CD4-positive, CD25-positive, alpha-beta regulatory T cell (primary cell): ENCODE measurements around the gene MCHR1. TPM values are rescaled to one million over a fixed set of nuclear protein-coding genes. Genes with fewer than 3 reads are reported as not detected.
"Not testable (repeated sequence)": the region's sequence is repeated elsewhere in the genome, so short reads cannot be mapped to it uniquely, and the experiment has no call there.

Experiments
- ATAC-seq, 2 donors: fragments of 150-1000 bp; cut with Tn5 transposase; one replicate each; pipeline ENCODE4 v1.10.0; 2021; ENCODE audit warnings: low read depth in 2 of 2, moderate number of reproducible peaks in 2 of 2, moderate library complexity in 1 of 2
- DNase-seq, 3 donors: peaks; one replicate each; pipeline versions ENCODE4 v3.0.0 to v3.0.0-alpha.2; 2012 to 2022; ENCODE audit warnings: mixed read lengths in 1 of 3
- H3K27ac ChIP-seq: one replicate; pipeline ENCODE4 v1.7.0; 2013; ENCODE audit warnings: mild to moderate bottlenecking, low read length; ENCODE audit not compliant: insufficient read depth, poor library complexity, severe bottlenecking
- H3K27me3 ChIP-seq: one replicate; pipeline ENCODE4 v1.7.0; 2013; ENCODE audit warnings: low read length; ENCODE audit not compliant: control insufficient read depth, insufficient read depth
- H3K36me3 ChIP-seq: one replicate; pipeline ENCODE4 v1.7.0; 2013; ENCODE audit warnings: mild to moderate bottlenecking, low read length, moderate library complexity; ENCODE audit not compliant: control insufficient read depth, insufficient read depth
- H3K4me1 ChIP-seq: 2 replicates; pipeline ENCODE4 v1.7.0; 2013; ENCODE audit warnings: mild to moderate bottlenecking, low read length; ENCODE audit not compliant: insufficient read depth, control insufficient read depth, poor library complexity, severe bottlenecking
- H3K4me3 ChIP-seq: one replicate; pipeline ENCODE4 v1.7.0; 2013; ENCODE audit warnings: low read depth, mild to moderate bottlenecking, low read length, moderate library complexity
- H3K9me3 ChIP-seq, 2 experiments: 1 replicate in 1 of 2; 2 replicates in 1 of 2; pipeline ENCODE4 v1.7.0; 2013; ENCODE audit warnings: low read length in 2 of 2, mild to moderate bottlenecking in 1 of 2, moderate library complexity in 1 of 2; ENCODE audit not compliant: control insufficient read depth in 2 of 2
- H3K27ac Mint-ChIP-seq, 3 donors: one replicate each; pipeline ENCODE4 v1.8.0; 2020 to 2022; ENCODE audit warnings: mild to moderate bottlenecking in 3 of 3, mixed read lengths in 3 of 3, moderate library complexity in 2 of 3
- H3K27me3 Mint-ChIP-seq: one replicate; pipeline ENCODE4 v1.8.0; 2022; ENCODE audit warnings: mild to moderate bottlenecking, mixed read lengths
- H3K36me3 Mint-ChIP-seq: one replicate; pipeline ENCODE4 v1.8.0; 2020; ENCODE audit warnings: mixed read lengths
- H3K4me1 Mint-ChIP-seq, 4 donors: one replicate each; pipeline ENCODE4 v1.8.0; 2020 to 2022; ENCODE audit warnings: mixed read lengths in 4 of 4, mild to moderate bottlenecking in 1 of 4
- H3K4me3 Mint-ChIP-seq, 4 donors: one replicate each; pipeline ENCODE4 v1.8.0; 2020 to 2022; ENCODE audit warnings: mild to moderate bottlenecking in 4 of 4, mixed read lengths in 4 of 4, moderate library complexity in 3 of 4
- H3K9me3 Mint-ChIP-seq, 7 donors: one replicate each; pipeline ENCODE4 v1.8.0; 2020 to 2022; ENCODE audit warnings: mixed read lengths in 7 of 7, mild to moderate bottlenecking in 3 of 7, moderate library complexity in 2 of 7
- polyA plus RNA-seq, 4 donors: library from polyadenylated mRNA; unstranded; fragments of 300-500 nt; fragmentation: Illumina TruSeq; gene quantifications; one replicate each; pipeline ENCODE4 v1.2.3, GENCODE V29; 2021
- total RNA-seq: library from RNA; stranded (reverse); gene quantifications from one replicate; pipeline ENCODE4 v1.2.3, GENCODE V29; 2022

MCHR1 gene
- total and polyA plus RNA-seq, 5 donors from 2014 or later = not detected

GRCh38 chr22:40671796-40672360 lies 7.4 kb upstream of the MCHR1 start:
- ATAC-seq = no peak

GRCh38 chr22:40673017-40673416 lies 6.3 kb upstream of the MCHR1 start:
- H3K4me3 Mint-ChIP-seq = no peak overlapping the region
- H3K4me3 ChIP-seq = no peak overlapping the region
- no peaks in the 10 kb centered on the region for H3K36me3 ChIP-seq
- no peaks in the 10 kb centered on the region for H3K4me1 ChIP-seq
- no peaks in the 10 kb centered on the region for H3K9me3 ChIP-seq
- no peaks in the 10 kb centered on the region for H3K27me3 Mint-ChIP-seq
- peaks cover 0 to 11% (median 9%) of the 10 kb centered on the region in 4 donors for H3K4me1 Mint-ChIP-seq
- ATAC-seq (no peak), DNase-seq (no peak)
- no peaks in the 10 kb centered on the region for H3K36me3 Mint-ChIP-seq
- no peak overlapping the region for H3K27ac Mint-ChIP-seq
- no peak overlapping the region for H3K27ac ChIP-seq
- no peaks in the 10 kb centered on the region for H3K9me3 Mint-ChIP-seq
- H3K27me3 ChIP-seq = no peaks in the 10 kb centered on the region

More at GRCh38 chr22:40671796-40672360, 7.4 kb upstream of the MCHR1 start:
- Mint-ChIP-seq H3K4me1 (peaks cover 0 to 11% (median 9%) of the 10 kb centered on the region in 4 donors), H3K36me3 (no peaks in the 10 kb centered on the region), H3K27ac (peak overlapping the region in 1 of 3 donors; percentile 44), H3K27me3 (no peaks in the 10 kb centered on the region), H3K9me3 (no peaks in the 10 kb centered on the region), H3K4me3 (no peak overlapping the region)
- Histone ChIP-seq H3K36me3 (no peaks in the 10 kb centered on the region), H3K9me3 (no peaks in the 10 kb centered on the region), H3K27ac (no peak overlapping the region), H3K27me3 (no peaks in the 10 kb centered on the region), H3K4me3 (no peak overlapping the region), H3K4me1 (no peaks in the 10 kb centered on the region)
- DNase-seq = no peak

- Histone ChIP-seq H3K27me3 (no peaks in the 10 kb centered on the region), H3K27ac (no peak overlapping the region), H3K4me3 (no peak overlapping the region), H3K9me3 (no peaks in the 10 kb centered on the region), H3K4me1 (no peaks in the 10 kb centered on the region), H3K36me3 (no peaks in the 10 kb centered on the region)
- Mint-ChIP-seq H3K4me3 (no peak overlapping the region), H3K36me3 (no peaks in the 10 kb centered on the region), H3K27ac (no peak overlapping the region), H3K9me3 (no peaks in the 10 kb centered on the region), H3K27me3 (no peaks in the 10 kb centered on the region), H3K4me1 (peaks cover 0 to 5% (median 1%) of the 10 kb centered on the region in 4 donors)
- no peak for ATAC-seq
- no peak for DNase-seq
Measured at GRCh38 chr22:40674274-40674673, 5.0 kb upstream of the MCHR1 start.

GRCh38 chr22:40676166-40676565 lies 3.1 kb upstream of the MCHR1 start:
- H3K4me1 ChIP-seq, H3K4me1 Mint-ChIP-seq, H3K36me3 ChIP-seq, DNase-seq, H3K27ac ChIP-seq, H3K36me3 Mint-ChIP-seq, H3K9me3 ChIP-seq, H3K27ac Mint-ChIP-seq, H3K4me3 Mint-ChIP-seq, H3K9me3 Mint-ChIP-seq, H3K27me3 Mint-ChIP-seq, H3K27me3 ChIP-seq, H3K4me3 ChIP-seq, ATAC-seq: not testable (repeated sequence)

- no peaks in the 10 kb centered on the region for H3K9me3 ChIP-seq
- H3K27me3 ChIP-seq = no peaks in the 10 kb centered on the region
- no peaks in the 10 kb centered on the region for H3K36me3 ChIP-seq
- no peaks in the 10 kb centered on the region for H3K9me3 Mint-ChIP-seq
- H3K4me1 ChIP-seq = no peaks in the 10 kb centered on the region
- ATAC-seq = no peak
- no peak for DNase-seq
- no peak overlapping the region for H3K27ac ChIP-seq
- H3K4me3 Mint-ChIP-seq = no peak overlapping the region
- no peak overlapping the region for H3K4me3 ChIP-seq
- peaks cover 0 to under 1% (median 0%) of the 10 kb centered on the region in 4 donors for H3K4me1 Mint-ChIP-seq
- peaks cover 15% of the 10 kb centered on the region for H3K27me3 Mint-ChIP-seq
- H3K27ac Mint-ChIP-seq = no peak overlapping the region
- no peaks in the 10 kb centered on the region for H3K36me3 Mint-ChIP-seq
Measured at GRCh38 chr22:40676644-40677043, 2.6 kb upstream of the MCHR1 start.

GRCh38 chr22:40678493-40679248 lies 613 bp upstream of the MCHR1 start:
- Mint-ChIP-seq H3K27me3 (peaks cover 15% of the 10 kb centered on the region), H3K27ac (no peak overlapping the region), H3K9me3 (no peaks in the 10 kb centered on the region), H3K4me3 (no peak overlapping the region), H3K4me1 (peaks cover 3 to 10% (median 7%) of the 10 kb centered on the region in 4 donors), H3K36me3 (no peaks in the 10 kb centered on the region)
- H3K9me3 ChIP-seq = no peaks in the 10 kb centered on the region
- H3K36me3 ChIP-seq = no peaks in the 10 kb centered on the region
- DNase-seq (no peak), ATAC-seq (no peak)
- H3K4me3 ChIP-seq = no peak overlapping the region
- H3K27me3 ChIP-seq = no peaks in the 10 kb centered on the region
- H3K27ac ChIP-seq = no peak overlapping the region
- H3K4me1 ChIP-seq = peaks cover 5% of the 10 kb centered on the region

GRCh38 chr22:40679964-40680818 lies 907 bp downstream of the MCHR1 start:
- H3K27ac Mint-ChIP-seq = no peak overlapping the region

More at GRCh38 chr22:40679964-40680818, 907 bp downstream of the MCHR1 start:
- Histone ChIP-seq H3K4me1 (peaks cover 5% of the 10 kb centered on the region), H3K36me3 (no peaks in the 10 kb centered on the region), H3K27ac (no peak overlapping the region), H3K4me3 (no peak overlapping the region), H3K27me3 (no peaks in the 10 kb centered on the region), H3K9me3 (no peaks in the 10 kb centered on the region)
- Mint-ChIP-seq H3K27me3 (peaks cover 15% of the 10 kb centered on the region), H3K4me1 (peaks cover 3 to 11% (median 8%) of the 10 kb centered on the region in 4 donors), H3K9me3 (no peaks in the 10 kb centered on the region), H3K36me3 (no peaks in the 10 kb centered on the region), H3K4me3 (no peak overlapping the region)
- no peak for ATAC-seq
- no peak for DNase-seq
